HG03432 (cell line): Measurements from ENCODE around the gene PTPN14.

Experiments
- ATAC-seq: cut with Tn5 transposase; IDR thresholded peaks from one replicate; pipeline ENCODE4 v1.9.1; 2021; ENCODE audit warnings: mild to moderate bottlenecking, moderate library complexity; ENCODE audit not compliant: unreplicated experiment

PTPN14 gene

GRCh38 chr1:214439352-214440119 is 111.9 kb downstream of the PTPN14 start:
- ATAC-seq: peak; percentile 86

- peak; percentile 30 for ATAC-seq
Observed at GRCh38 chr1:214438530-214438929, 112.9 kb downstream of the PTPN14 start.

DNA sequence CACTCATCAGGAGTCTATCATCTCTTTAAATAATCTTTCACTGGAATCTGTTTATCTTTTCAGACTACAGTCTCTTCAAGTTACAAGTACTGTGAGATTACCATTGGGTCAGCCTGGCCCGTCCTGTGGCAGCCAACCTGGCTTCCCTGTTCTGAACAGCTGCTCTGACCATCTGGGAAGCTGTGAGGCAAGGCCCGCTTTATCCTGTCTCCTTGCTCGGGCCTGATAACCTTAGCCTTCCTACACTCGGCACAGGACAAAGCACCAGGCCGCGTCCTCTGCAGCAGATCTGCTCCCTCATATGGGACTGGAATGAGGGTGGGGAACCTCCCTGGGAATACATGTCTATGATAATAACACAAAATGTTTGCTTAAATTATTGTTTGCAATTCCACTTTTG is 113.3 kb downstream of the PTPN14 start:
- no peak for ATAC-seq

- no peak for ATAC-seq
Observed at GRCh38 chr1:214435867-214436266, 115.5 kb downstream of the PTPN14 start.

DNA sequence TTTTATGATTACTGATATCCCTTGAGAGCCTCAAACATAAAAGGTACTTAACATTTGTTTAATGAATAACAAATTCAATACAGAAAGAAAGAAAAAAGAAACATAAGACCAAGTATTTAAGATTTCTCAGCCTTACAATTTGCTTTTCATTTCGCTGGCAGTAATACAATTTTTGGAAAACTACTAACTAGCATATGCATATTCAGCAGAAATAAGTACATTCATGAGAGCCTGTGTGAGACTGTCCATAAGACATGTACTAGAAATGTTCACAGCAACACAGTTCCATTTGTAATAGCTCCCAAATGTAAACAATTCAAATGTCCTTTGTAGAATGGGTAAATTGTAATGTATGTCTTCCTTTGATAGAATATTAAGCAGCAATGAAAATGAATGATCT is 119.2 kb downstream of the PTPN14 start:
- no peak for ATAC-seq

GRCh38 chr1:214429951-214430770 is 121.2 kb downstream of the PTPN14 start:
- ATAC-seq: no peak

DNA sequence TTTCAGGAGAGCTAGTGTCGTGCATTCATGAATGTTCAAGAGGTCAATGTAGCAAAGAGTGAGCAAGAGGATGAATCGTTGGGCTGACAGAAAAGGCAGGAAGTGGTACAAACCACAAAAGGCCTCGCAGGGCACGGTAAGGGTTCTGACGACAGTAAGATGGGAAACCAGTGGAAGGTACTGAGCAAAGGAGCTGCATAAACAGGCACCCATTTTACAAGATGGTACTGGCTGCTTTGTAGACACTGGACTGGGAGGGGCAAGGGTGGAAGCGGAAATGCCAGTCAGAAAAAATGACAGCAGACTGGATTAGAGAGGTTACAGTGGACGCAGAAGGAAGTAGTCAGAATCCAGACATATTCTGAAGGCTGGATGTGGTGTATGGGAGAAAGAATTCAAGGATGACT is 123.5 kb downstream of the PTPN14 start:
- peak; percentile 97 for ATAC-seq

- no peak for ATAC-seq
Observed at GRCh38 chr1:214426426-214426812, 125.0 kb downstream of the PTPN14 start.

- ATAC-seq: no peak
Observed at GRCh38 chr1:214425716-214426425, 125.5 kb downstream of the PTPN14 start.

- no peak for ATAC-seq
Observed at GRCh38 chr1:214425101-214425500, 126.3 kb downstream of the PTPN14 start.

- no peak for ATAC-seq
Observed at GRCh38 chr1:214423045-214423444, 128.4 kb downstream of the PTPN14 start.

- no peak for ATAC-seq
Observed at GRCh38 chr1:214422137-214422671, 129.2 kb downstream of the PTPN14 start.

- ATAC-seq: peak; percentile 39
Observed at GRCh38 chr1:214420833-214421232, 130.6 kb downstream of the PTPN14 start.

DNA sequence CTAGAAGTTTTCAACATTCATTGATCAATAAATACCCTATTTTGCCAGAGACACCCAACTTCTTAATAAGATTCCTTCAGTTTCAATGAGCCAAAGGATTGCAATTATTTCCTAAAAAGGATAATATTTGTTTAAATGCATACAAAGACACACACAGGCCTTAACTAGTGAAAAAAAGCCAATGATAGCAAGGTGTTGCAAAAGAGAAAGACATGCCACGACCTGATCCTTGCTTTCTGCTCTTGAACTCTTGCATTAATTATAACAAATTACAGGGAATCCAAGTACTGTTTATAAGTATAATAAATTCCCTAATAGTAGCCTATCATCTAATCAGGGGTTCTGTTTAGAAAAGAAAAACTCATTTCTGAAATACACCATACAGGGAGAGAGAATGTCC is 131.1 kb downstream of the PTPN14 start:
- ATAC-seq: no peak

GRCh38 chr1:214419650-214420049 is 131.8 kb downstream of the PTPN14 start:
- no peak for ATAC-seq

DNA sequence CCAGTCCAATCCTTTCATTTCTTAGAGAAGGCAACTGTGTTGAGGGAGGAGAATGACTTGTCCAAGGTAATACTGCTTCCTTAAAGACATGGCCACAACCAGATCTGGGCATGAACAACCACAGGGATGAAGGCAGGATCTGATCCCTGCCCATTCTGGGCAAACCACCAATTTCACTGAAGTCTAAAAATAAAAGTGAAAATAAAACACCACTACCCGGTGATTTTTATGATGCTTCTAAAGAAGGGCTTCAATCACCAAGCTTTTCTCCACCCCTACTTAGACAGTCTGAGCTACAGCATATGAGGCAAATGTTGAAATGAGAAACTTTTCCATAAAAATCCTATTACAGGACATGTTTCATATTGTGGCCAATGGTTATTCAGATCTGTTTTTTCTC is 133.0 kb downstream of the PTPN14 start:
- peak; percentile 33 for ATAC-seq

DNA sequence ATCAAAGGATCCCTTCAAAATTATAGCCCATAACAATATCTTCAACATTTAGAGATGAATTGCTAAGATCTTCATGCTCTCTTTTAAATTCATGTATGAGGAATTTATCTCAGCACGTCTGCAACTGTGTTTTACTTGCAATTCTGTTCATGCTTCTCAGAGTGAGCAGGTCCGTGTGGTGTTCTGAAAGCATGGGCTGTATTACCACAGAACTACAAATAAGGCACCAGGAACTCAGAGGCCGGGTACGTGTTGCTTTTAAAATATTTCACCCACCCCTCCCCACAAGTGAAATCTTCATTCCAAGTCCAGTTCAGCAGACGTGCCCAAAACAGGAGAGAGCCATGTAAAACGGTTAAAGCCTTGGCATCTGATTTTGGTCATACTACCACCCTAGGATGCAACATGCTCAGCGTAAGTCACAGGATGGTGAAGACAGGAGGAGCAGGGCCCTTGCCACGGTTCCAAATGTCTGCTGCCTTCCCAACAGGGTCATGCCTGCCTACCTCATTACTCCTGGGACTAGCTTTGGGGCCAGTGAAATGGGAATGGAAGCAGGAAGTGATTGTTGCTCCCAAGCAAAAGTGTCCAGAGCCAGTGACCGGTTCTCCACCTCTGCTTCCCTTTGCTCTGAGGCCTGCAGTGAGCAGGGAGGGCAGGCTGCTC is 133.7 kb downstream of the PTPN14 start:
- ATAC-seq: peak; percentile 14

- no peak for ATAC-seq
Observed at GRCh38 chr1:214416858-214417257, 134.5 kb downstream of the PTPN14 start.

DNA sequence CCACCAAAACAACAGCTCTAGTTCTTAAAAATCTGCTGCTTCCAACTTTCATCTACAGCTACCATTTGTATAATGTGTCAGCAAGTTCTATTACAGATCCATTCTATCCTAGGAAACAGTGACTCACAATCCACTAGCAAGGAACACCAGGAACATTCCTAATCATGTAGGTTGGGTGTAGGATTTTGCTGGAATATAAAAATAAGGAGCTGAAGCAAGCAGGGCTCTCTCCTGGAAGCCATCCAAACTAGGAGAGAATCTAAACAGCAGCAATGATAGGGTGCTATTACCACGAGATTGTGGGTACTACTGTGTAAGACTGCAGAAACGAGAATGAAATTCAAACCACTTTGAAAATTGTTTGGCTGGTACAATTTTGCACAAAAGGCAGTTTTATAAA is 135.0 kb downstream of the PTPN14 start:
- ATAC-seq: no peak

DNA sequence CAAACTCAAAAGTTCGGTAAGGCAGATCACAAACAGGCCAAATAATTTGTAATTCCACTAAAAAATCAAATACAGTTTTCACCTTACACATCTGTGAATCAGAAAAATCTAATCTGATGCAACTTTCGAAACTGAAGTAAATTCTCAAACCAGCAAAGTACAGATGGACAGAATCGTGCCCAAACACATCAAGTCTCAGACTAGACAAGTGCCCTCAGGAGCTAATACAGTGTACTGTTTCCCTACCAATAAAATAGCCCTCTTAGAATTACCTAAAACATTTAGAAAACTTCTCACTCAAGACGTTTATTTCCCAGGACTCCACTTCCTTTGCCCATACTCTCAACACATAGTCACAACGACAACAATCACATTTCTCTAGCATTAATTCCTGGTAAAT is 136.3 kb downstream of the PTPN14 start:
- ATAC-seq: no peak

DNA sequence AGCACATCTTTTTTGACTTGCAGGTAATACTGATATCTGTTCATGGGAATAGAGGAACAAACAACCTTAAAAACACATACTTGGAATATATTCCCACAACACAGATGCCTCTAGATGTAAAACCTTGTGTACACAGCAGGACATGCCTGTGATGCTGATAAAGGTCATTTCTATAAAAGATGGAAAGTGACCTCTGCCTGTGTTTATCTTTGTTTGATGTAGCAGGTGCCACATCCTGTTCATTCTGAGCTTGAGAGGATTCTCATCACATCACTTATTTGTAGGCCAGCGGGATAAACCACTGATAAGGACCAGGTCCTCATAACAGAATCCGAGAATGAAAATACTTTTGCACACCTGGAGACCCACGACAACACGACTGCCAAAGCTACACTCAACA is 136.7 kb downstream of the PTPN14 start:
- no peak for ATAC-seq
